Erythroblast (primary cell): ENCODE results near the gene CYB561.

Experiments used
- GATA1 ChIP-seq: IDR thresholded peaks from 2 replicates; pipeline ENCODE4 v1.6.1; 2011; ENCODE audit warnings: low read depth, mild to moderate bottlenecking, control low read depth, low read length, moderate library complexity
- POLR2A ChIP-seq: IDR thresholded peaks from 2 replicates; pipeline ENCODE4 v1.6.1; 2011; ENCODE audit warnings: mild to moderate bottlenecking, low read length

DNA sequence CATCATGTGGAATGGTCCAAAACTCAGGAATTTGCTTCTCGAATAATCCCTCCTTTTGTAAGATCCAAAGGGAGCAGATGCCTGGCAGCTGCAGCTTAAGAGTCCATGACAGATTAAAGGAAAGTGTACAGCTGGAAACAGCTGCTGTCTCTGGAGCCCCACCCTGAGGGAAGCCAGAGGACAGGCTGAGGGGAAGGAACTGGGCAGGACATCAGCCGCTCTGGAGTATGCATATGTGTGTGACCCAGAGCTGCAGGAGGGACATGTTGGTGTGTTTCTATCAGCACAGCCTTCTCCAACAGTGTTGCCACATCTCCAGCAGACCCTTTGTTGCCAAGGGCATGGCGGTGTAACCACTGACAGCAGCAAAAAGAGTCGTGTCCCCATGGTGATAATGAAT lies 46.2 kb downstream of the CYB561 start:
- no peak for TF ChIP-seq POLR2A
- no peak for TF ChIP-seq GATA1
